ENCODE results near the gene TRA2B. TPM values are rescaled to one million over a fixed set of nuclear protein-coding genes. Genes with fewer than 3 reads are reported as not detected.

The TRA2B gene
- total RNA-seq, 1 experiment from 2014 or later: 236 TPM

- POLR2A ChIA-PET: interaction anchor here (0.6 kb wide), 2 partner anchors 47 to 286 kb away, joined by 4 to 6 read pairs; no protein-coding TSS in a partner anchor
These were observed 16.5 kb upstream of the TRA2B start for GRCh38 chr3:185954366-185954723.

GRCh38 chr3:185950728-185951127, 12.9 kb upstream of the TRA2B start:
- ATAC-seq (no peak), DNase-seq (ENCODE audit: low spot score) (no peak)
- no peaks in the 10 kb centered on the region for H3K27me3 Mint-ChIP-seq (ENCODE audit: low read depth)
- peaks cover 13% of the 10 kb centered on the region for H3K4me1 Mint-ChIP-seq
- no peak overlapping the region for H3K27ac Mint-ChIP-seq
- no peaks in the 10 kb centered on the region for H3K36me3 Mint-ChIP-seq
- no peak overlapping the region for H3K4me3 Mint-ChIP-seq
- CTCF ChIA-PET: no interaction called here
- POLR2A ChIA-PET: no interaction called here
- no peaks in the 10 kb centered on the region for H3K9me3 Mint-ChIP-seq
- no peak for TF ChIP-seq FOXJ3 (CRISPR knock-in tag; IDR thresholded peaks at IDR 0.05; ENCODE audit: borderline replicate concordance)
- no peak for TF ChIP-seq MXD4 (CRISPR knock-in tag; IDR thresholded peaks at IDR 0.05; ENCODE audit: borderline replicate concordance)
- TF ChIP-seq NR3C1 (CRISPR knock-in tag; conservative IDR thresholded peaks at IDR 0.05; ENCODE audit: low read depth): no peak
- no peak for TF ChIP-seq CREB1 (CRISPR knock-in tag; IDR thresholded peaks at IDR 0.05)
- no peak for TF ChIP-seq ZSCAN18 (CRISPR knock-in tag; IDR thresholded peaks at IDR 0.05)
- TF ChIP-seq FOXK1 (CRISPR knock-in tag; IDR thresholded peaks at IDR 0.05): no peak
- TF ChIP-seq MYBL2 (CRISPR knock-in tag; IDR thresholded peaks at IDR 0.05): no peak
- TF ChIP-seq FOXP4 (CRISPR knock-in tag; IDR thresholded peaks at IDR 0.05): no peak
- no peak for TF ChIP-seq HMGA2 (CRISPR knock-in tag; IDR thresholded peaks at IDR 0.05)
- TF ChIP-seq SP1 (CRISPR knock-in tag; conservative IDR thresholded peaks at IDR 0.05): no peak
- TF ChIP-seq GRHL2 (CRISPR knock-in tag; IDR thresholded peaks at IDR 0.05; ENCODE audit: insufficient replicate concordance, severe bottlenecking): no peak
- no peak for TF ChIP-seq ZNF425 (CRISPR knock-in tag; conservative IDR thresholded peaks at IDR 0.05)
- TF ChIP-seq EMX1 (CRISPR knock-in tag; IDR thresholded peaks at IDR 0.05): no peak
- no peak for TF ChIP-seq CREM (CRISPR knock-in tag; IDR thresholded peaks at IDR 0.05)

More at GRCh38 chr3:185954366-185954723, 16.5 kb upstream of the TRA2B start:
- no peaks in the 10 kb centered on the region for H3K27me3 Mint-ChIP-seq (ENCODE audit: low read depth)
- ATAC-seq: no peak
- no peak overlapping the region for H3K4me3 Mint-ChIP-seq
- CTCF ChIA-PET: interaction anchor here (0.5 to 4.7 kb wide), 6 partner anchors 11 to 294 kb away, joined by 3 to 113 read pairs (median 6); no protein-coding TSS in a partner anchor
- DNase-seq (ENCODE audit: low spot score): no peak
- peaks cover 10% of the 10 kb centered on the region; the same call in 1 of the 2 replicates for H3K9me3 Mint-ChIP-seq
- peaks cover 13% of the 10 kb centered on the region for H3K4me1 Mint-ChIP-seq
- H3K36me3 Mint-ChIP-seq: no peaks in the 10 kb centered on the region
- no peak overlapping the region for H3K27ac Mint-ChIP-seq
- TF ChIP-seq ESRRA (CRISPR knock-in tag; IDR thresholded peaks at IDR 0.05; ENCODE audit: borderline replicate concordance) (no peak), ERG (CRISPR knock-in tag; IDR thresholded peaks at IDR 0.05) (no peak), CREB1 (CRISPR knock-in tag; IDR thresholded peaks at IDR 0.05) (no peak), ZNF138 (CRISPR knock-in tag; conservative IDR thresholded peaks at IDR 0.05) (no peak), ATF6 (CRISPR knock-in tag; IDR thresholded peaks at IDR 0.05) (no peak), ZNF121 (CRISPR knock-in tag; IDR thresholded peaks at IDR 0.05) (no peak), RELA (CRISPR knock-in tag; IDR thresholded peaks at IDR 0.05; ENCODE audit: borderline replicate concordance) (no peak), OVOL2 (CRISPR knock-in tag; IDR thresholded peaks at IDR 0.05; ENCODE audit: borderline replicate concordance) (no peak), CBFB (CRISPR knock-in tag; IDR thresholded peaks at IDR 0.05; ENCODE audit: low read depth) (no peak), MLX (CRISPR knock-in tag; IDR thresholded peaks at IDR 0.05) (no peak)
